B cell (primary cell): ENCODE measurements around the gene TEFM. TPM values are rescaled to one million over a fixed set of nuclear protein-coding genes. Genes with fewer than 3 reads are reported as not detected.

ENCODE experiments used
- ATAC-seq: fragments of 200-7000 bp; cut with Tn5 transposase; one replicate; pipeline ENCODE4 v1.10.0; 2021; ENCODE audit warnings: low read depth, mild to moderate bottlenecking, moderate number of reproducible peaks, moderate library complexity
- CTCF ChIA-PET: fragments of 350-600 bp; sonication (Branson Sonifier 250); formaldehyde crosslinking; loops from one replicate; lab custom pipeline; 2021; ENCODE audit warnings: antibody characterized with exemption, inconsistent platforms; lab: Charles Lee
- POLR2A ChIA-PET: fragments of 350-600 bp; sonication (Branson Sonifier 250); formaldehyde crosslinking; loops from one replicate; lab custom pipeline; 2021; ENCODE audit warnings: antibody characterized with exemption; lab: Charles Lee
- DNase-seq: peaks from one replicate; pipeline ENCODE4 v3.0.0; 2013
- H2AFZ ChIP-seq: 2 replicates; pipeline ENCODE4 v1.6.1; 2012; ENCODE audit warnings: mild to moderate bottlenecking, low read depth, low read length; ENCODE audit not compliant: insufficient read depth, poor library complexity, severe bottlenecking
- H3K27ac ChIP-seq, 2 donors: 1 replicate in 1 of 2; 2 replicates in 1 of 2; pipeline ENCODE4 v1.5.1; 2012 to 2013; ENCODE audit warnings: low read length in 2 of 2, mild to moderate bottlenecking in 2 of 2, moderate library complexity in 1 of 2
- H3K27me3 ChIP-seq, 4 experiments: fragments of 200-600 bp in 1 of 4; sonication (generic) in 1 of 4; replicated peaks in 1 of 4; 1 replicate in 2 of 4; 2 replicates in 2 of 4; pipeline versions ENCODE4 v1.6.1 to v1.7.0; 2013 to 2016; ENCODE audit warnings: low read length in 3 of 4, mild to moderate bottlenecking in 2 of 4, mixed read lengths in 1 of 4, moderate library complexity in 1 of 4; ENCODE audit not compliant: insufficient read depth in 4 of 4, control insufficient read depth in 3 of 4; ENCODE audit errors: control extremely low read depth in 1 of 4
- H3K36me3 ChIP-seq, 2 experiments: replicated peaks in 1 of 2; 1 replicate in 1 of 2; 2 replicates in 1 of 2; pipeline versions ENCODE4 v1.6.1 to v1.7.1; 2013; ENCODE audit warnings: low read length in 1 of 2; ENCODE audit not compliant: insufficient read depth in 2 of 2, control insufficient read depth in 1 of 2; ENCODE audit errors: control extremely low read depth in 1 of 2, extremely low read depth in 1 of 2
- H3K4me1 ChIP-seq, 2 donors: fragments of 200-600 bp in 1 of 2; sonication (generic) in 1 of 2; 1 replicate in 1 of 2; 2 replicates in 1 of 2; pipeline versions ENCODE4 v1.5.1 to v1.6.1; 2013 to 2017; ENCODE audit warnings: low read length in 2 of 2; ENCODE audit not compliant: control insufficient read depth in 2 of 2, insufficient read depth in 2 of 2
- H3K4me2 ChIP-seq: replicated peaks from 2 replicates; pipeline ENCODE3; 2012; ENCODE audit warnings: mild to moderate bottlenecking, low read depth, low read length; ENCODE audit not compliant: poor library complexity, severe bottlenecking
- H3K4me3 ChIP-seq, 5 experiments: fragments of 200-600 bp in 1 of 5; sonication (generic) in 1 of 5; 1 replicate in 3 of 5; 2 replicates in 2 of 5; pipeline versions ENCODE4 v1.5.1 to v1.7.0; 2011 to 2016; ENCODE audit warnings: low read length in 4 of 5, mild to moderate bottlenecking in 4 of 5, low read depth in 2 of 5, control low read depth in 1 of 5, moderate library complexity in 1 of 5; ENCODE audit not compliant: insufficient read depth in 1 of 5; ENCODE audit errors: control extremely low read depth in 1 of 5, extremely low read depth in 1 of 5
- H3K79me2 ChIP-seq: fragments of 200-600 bp; sonication (generic); one replicate; pipeline ENCODE4 v1.6.0; 2016; ENCODE audit warnings: low read length; ENCODE audit not compliant: control insufficient read depth, insufficient read depth
- H3K9ac ChIP-seq: fragments of 200-600 bp; sonication (generic); 2 replicates; pipeline ENCODE4 v1.6.1; 2017; ENCODE audit warnings: mild to moderate bottlenecking, low read length, moderate library complexity
- H3K9me3 ChIP-seq, 3 donors: one replicate each; pipeline versions ENCODE4 v1.6.1 to v1.7.1; 2013; ENCODE audit warnings: low read length in 2 of 3; ENCODE audit not compliant: control insufficient read depth in 2 of 3, insufficient read depth in 1 of 3; ENCODE audit errors: control extremely low read depth in 1 of 3
- H4K20me1 ChIP-seq: 2 replicates; pipeline ENCODE4 v1.6.0; 2012; ENCODE audit warnings: mild to moderate bottlenecking, low read length; ENCODE audit not compliant: insufficient read depth, control insufficient read depth, poor library complexity, severe bottlenecking
- H3K27ac Mint-ChIP-seq: one replicate; pipeline ENCODE4 v1.8.0; 2021; ENCODE audit warnings: mixed read lengths
- H3K27me3 Mint-ChIP-seq: one replicate; pipeline ENCODE4 v1.8.0; 2021; ENCODE audit warnings: mixed read lengths
- H3K4me1 Mint-ChIP-seq: one replicate; pipeline ENCODE4 v1.8.0; 2021; ENCODE audit warnings: mixed read lengths
- H3K4me3 Mint-ChIP-seq: one replicate; pipeline ENCODE4 v1.8.0; 2021; ENCODE audit warnings: mixed read lengths
- H3K9me3 Mint-ChIP-seq: one replicate; pipeline ENCODE4 v1.8.0; 2022; ENCODE audit warnings: mixed read lengths; ENCODE audit not compliant: insufficient read depth
- CTCF ChIP-seq: fragments of 200-600 bp; IDR thresholded peaks from one replicate; pipeline ENCODE4 v1.8.0; 2022; ENCODE audit warnings: antibody characterized with exemption, mild to moderate bottlenecking
- EZH2 ChIP-seq: IDR thresholded peaks from 2 replicates; pipeline ENCODE4 v1.6.1; 2012; ENCODE audit warnings: borderline replicate concordance, low read depth, mild to moderate bottlenecking, moderate library complexity, low read length; ENCODE audit not compliant: insufficient read depth, poor library complexity, severe bottlenecking
- WGBS: methylation state at CpG from one replicate; pipeline ENCODE4 v1.1.5; 2013; ENCODE audit warnings: missing lambda C conversion rate; ENCODE audit not compliant: insufficient coverage; 5-methylcytosine and 5-hydroxymethylcytosine counted together
- intact Hi-C: fragments of 100-400 bp; cut with micrococcal nuclease; formaldehyde crosslinking; loops from one replicate; pipeline ENCODE4 v1.10.0; 2022
- polyA plus RNA-seq: library from polyadenylated mRNA; depleted of rRNA; stranded (reverse); fragments of >200 nt; gene quantifications from 2 replicates; pipeline ENCODE4 v1.2.3, GENCODE V29; 2012
- total RNA-seq, 2 donors: library from RNA; stranded (reverse); fragments of 120-200 nt in 1 of 2; gene quantifications; 1 replicate in 1 of 2; 2 replicates in 1 of 2; pipeline versions ENCODE4 v1.2.3 to v1.2.4, GENCODE V29; 2013 to 2022

TEFM gene
- total and polyA plus RNA-seq, 2 donors (not counting 1 experiment from before 2014, with no cell fraction given) = 8.8 to 27.8 TPM

DNA sequence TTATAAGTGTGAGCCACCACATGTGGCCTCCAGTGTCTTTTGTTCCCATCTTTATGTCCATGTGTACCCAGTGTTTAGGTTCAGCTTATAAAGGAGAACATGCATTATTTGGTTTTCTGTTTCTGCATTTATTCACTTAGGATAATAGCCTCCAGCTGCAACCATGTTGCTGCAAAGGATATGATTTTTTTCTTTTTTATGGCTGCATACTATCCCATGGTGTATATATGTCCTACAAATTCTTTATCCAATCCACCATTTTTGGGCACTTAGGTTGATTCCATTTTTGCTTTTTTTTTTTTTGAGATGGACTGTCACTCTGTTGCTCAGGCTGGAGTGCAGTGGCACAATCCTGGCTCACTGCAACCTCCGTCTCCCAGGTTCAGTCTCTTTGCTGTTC is 41.4 kb downstream of the TEFM start:
- H3K27me3 ChIP-seq = no peaks in the 10 kb centered on the region
- Mint-ChIP-seq H3K4me1 (no peaks in the 10 kb centered on the region), H3K4me3 (no peak overlapping the region), H3K27me3 (no peaks in the 10 kb centered on the region), H3K9me3 (no peaks in the 10 kb centered on the region), H3K27ac (no peak overlapping the region)
- no peak overlapping the region for H3K27ac ChIP-seq
- no peaks in the 10 kb centered on the region for H4K20me1 ChIP-seq
- DNase-seq = no peak
- H3K36me3 ChIP-seq = peaks cover 1 to 10% of the 10 kb centered on the region in 2 experiments
- H3K9me3 ChIP-seq = no peaks in the 10 kb centered on the region
- no peak overlapping the region for H2AFZ ChIP-seq
- POLR2A ChIA-PET = no interaction called here
- CTCF ChIA-PET = no interaction called here
- intact Hi-C loops = no loop called here
- H3K4me1 ChIP-seq = no peaks in the 10 kb centered on the region
- no peak for ATAC-seq
- no peak overlapping the region for H3K4me2 ChIP-seq
- TF ChIP-seq CTCF (no peak), EZH2 (no peak)
- H3K9ac ChIP-seq = no peak overlapping the region
- no CpG with 5 or more reads among the region's 1 CpG for WGBS
- no peak overlapping the region for H3K4me3 ChIP-seq
- H3K79me2 ChIP-seq = no peaks in the 10 kb centered on the region

- ATAC-seq = no peak
- POLR2A ChIA-PET = no interaction called here
- Histone ChIP-seq H3K27ac (no peak overlapping the region), H3K27me3 (no peaks in the 10 kb centered on the region), H3K79me2 (no peaks in the 10 kb centered on the region), H3K9ac (no peak overlapping the region), H4K20me1 (no peaks in the 10 kb centered on the region), H3K36me3 (peaks cover 0 to 7% of the 10 kb centered on the region in 2 experiments), H3K9me3 (no peaks in the 10 kb centered on the region), H3K4me2 (no peak overlapping the region), H3K4me3 (no peak overlapping the region), H3K4me1 (no peaks in the 10 kb centered on the region), H2AFZ (no peak overlapping the region)
- Mint-ChIP-seq H3K4me3 (no peak overlapping the region), H3K27ac (no peak overlapping the region), H3K4me1 (no peaks in the 10 kb centered on the region), H3K27me3 (no peaks in the 10 kb centered on the region), H3K9me3 (no peaks in the 10 kb centered on the region)
- TF ChIP-seq EZH2 = no peak
- no peak for TF ChIP-seq CTCF
- CTCF ChIA-PET = interaction anchor here (1.0 kb wide), 1 partner anchor 24 kb away, joined by 3 read pairs; no protein-coding TSS in a partner anchor
- intact Hi-C loops = no loop called here
- DNase-seq = no peak
- WGBS = 100% methylated on average over 3 of the region's 9 CpGs
These were observed 47.3 kb downstream of the TEFM start for GRCh38 chr17:30858556-30859250.
